HCT116 (cell line): ENCODE results near the gene POU2AF1.

Experiments
- ATF3 ChIP-seq: IDR thresholded peaks from 2 replicates; pipeline ENCODE4 v1.6.1; 2012
- CTCF ChIP-seq, 3 experiments: fragments of 200-600 bp in 1 of 3; sonication (generic) in 1 of 3; IDR thresholded peaks in 2 of 3; conservative IDR thresholded peaks in 1 of 3; 2 replicates each; pipeline ENCODE4 v1.5.1; 2012 to 2017; ENCODE audit warnings: low read depth in 2 of 3, low read length in 2 of 3, antibody characterized with exemption in 1 of 3, borderline replicate concordance in 1 of 3, control low read depth in 1 of 3, mild to moderate bottlenecking in 1 of 3, mixed read lengths in 1 of 3, mixed run types in 1 of 3, moderate library complexity in 1 of 3; ENCODE audit not compliant: insufficient read depth in 1 of 3
- EZH2 ChIP-seq: fragments of 200-600 bp; sonication (generic); IDR thresholded peaks from 2 replicates; pipeline ENCODE4 v1.6.1; 2017; ENCODE audit warnings: antibody characterized with exemption, mixed run types
- POLR2A ChIP-seq: IDR thresholded peaks from 2 replicates; pipeline ENCODE4 v1.7.0; 2011; ENCODE audit warnings: borderline replicate concordance; ENCODE audit not compliant: insufficient read depth, insufficient read length; ENCODE audit errors: extremely low read depth

GRCh38 chr11:111378185-111378860 lies 752 bp downstream of the POU2AF1 start:
- TF ChIP-seq EZH2 = no peak
- no peak for TF ChIP-seq POLR2A
- TF ChIP-seq ATF3 = no peak
- no peak for TF ChIP-seq CTCF (IDR thresholded peaks at IDR 0.05 in 2 of 3, conservative IDR thresholded peaks at IDR 0.05 in 1 of 3; ENCODE audit: borderline replicate concordance in 1 of 3, insufficient read depth in 1 of 3, low read depth in 2 of 3, low read length in 2 of 3)
